ENCODE results near the gene VMAC.

VMAC gene

DNA sequence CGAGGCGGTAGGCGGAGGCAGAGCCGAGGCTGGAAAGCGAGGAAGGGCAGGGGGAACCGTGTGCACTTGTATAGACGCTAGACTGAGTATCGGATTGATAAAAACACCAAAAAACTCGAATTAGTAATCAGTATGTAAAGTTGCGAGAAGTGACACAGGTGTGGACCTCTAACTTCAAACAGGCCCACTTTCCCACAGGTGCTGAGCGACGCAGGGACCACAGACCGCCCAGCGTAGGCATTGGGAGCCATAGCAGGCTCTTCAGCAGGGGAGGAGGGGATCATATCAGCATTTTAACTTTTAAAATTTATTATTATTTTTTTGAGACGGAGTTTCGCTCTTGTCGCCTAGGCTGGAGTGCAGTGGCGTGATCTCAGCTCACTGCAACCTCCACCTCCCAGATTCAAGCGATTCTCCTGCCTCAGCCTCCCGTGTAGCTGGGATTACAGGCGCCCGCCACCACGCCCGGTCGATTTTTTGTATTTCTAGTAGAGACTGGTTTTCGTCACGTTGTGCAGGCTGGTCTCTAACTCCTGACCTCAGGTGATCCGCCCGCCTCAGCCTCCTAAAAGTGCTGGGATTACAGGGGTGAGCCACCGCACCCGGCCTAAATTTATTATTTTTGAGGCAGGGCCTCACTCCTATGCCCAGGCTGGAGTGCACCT lies 574 bp downstream of the VMAC start:
- DNase-seq: no peak

DNA sequence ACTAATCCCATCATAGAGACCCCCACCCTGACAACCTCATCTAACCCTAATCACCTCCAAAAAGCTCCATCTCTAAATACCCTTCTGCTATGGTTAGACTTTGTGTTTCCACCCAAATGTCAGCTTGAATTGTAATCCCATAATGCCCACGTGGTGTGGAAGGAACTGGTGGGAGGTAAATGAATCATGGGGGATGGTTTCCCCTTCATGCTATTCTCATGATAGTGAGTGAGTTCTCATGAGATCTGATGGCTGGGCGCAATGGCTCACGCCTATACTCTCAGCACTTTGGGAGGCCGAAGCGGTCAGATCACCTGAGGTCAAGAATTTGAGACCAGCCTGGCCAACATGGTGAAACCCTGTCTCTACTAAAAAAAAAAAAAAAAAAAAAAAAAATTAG lies 2.6 kb downstream of the VMAC start:
- no peak for DNase-seq

DNA sequence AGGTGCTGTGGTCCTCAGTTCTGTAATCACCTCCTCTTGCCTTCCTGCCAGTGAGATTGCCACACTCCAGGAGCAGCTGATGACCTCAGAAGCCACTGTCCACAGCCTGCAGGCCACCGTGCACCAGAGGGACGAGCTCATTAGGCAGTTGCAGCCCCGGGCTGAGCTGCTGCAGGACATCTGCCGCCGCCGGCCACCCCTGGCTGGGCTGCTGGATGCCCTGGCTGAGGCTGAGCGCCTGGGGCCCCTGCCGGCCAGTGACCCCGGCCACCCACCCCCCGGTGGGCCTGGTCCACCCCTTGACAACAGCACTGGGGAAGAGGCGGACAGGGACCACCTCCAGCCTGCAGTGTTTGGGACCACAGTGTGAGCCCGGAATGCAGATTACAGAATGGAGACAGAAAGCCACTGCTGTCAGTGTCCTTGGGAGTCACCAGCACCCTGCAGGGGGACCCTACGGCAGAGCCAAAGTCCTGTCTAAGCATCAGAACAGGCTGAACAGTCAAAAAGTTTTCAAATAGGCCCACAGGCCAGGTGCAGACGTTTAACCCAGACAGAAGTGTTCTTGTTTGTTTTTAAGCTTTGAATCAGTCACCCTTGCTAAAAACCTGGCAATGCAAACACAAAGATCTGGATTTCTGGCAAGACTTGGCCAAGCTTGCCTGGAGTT lies 4.2 kb downstream of the VMAC start:
- DNase-seq: no peak

DNA sequence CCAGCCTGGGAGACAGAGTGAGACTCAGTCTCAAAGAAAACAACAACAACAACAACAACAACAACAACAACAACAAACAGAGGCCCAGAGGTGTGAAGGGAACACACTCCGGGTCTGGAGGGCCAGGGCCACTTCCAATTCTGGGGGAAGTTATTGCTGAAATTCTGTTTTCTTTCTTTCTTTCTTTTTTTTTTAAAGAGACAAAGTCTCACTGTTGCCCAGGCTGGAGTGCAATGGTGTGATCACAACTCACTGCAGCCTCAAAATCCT lies 5.9 kb downstream of the VMAC start:
- DNase-seq: no peak

DNA sequence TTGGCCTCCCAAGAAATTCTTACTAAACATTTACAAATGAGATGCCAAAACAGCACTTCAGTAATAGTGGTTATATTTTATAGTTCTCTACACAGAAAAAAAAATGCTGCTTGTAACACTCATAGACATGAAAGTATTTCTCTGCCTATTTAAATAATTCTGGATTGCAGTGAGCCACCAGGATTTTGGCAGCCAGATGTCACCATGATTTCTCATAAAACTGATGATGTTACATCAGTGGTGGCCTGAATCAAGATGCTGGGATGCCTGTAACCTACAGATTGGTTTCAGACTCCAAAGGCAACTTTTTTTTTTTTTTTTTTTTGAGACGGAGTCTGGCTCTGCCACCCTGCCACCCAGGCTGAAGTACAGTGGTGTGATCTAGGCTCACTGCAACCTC lies 6.7 kb downstream of the VMAC start:
- no peak for DNase-seq

DNA sequence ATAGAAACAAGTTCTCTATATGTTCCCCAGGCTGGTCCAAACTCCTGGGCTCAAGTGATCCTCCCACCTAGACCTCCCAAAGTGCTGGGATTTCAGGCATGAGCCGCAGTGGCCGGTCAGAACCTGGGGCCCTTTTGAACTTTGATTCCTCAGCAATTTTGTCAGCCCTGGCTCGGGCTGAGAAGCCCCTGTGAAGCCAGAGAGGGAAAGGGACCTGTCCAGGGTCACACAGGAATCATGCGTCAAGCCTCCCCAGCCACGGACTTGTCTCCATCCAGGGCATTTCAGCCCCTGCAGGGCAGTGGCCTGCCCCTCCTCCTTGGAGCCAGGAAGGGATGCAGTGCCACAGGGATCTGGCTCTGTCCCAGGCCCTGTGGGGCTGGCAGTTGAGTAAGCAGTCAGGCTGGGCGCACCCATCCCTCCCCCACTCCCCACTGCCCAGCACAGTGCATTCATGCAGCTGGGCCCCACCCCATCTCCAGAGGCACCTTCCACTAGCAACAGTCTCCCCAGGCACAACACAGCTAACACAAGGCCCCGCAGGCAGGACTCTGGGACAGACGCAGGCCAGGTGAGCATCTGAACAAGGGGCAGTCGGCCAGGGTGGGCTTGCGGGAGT lies 9.2 kb downstream of the VMAC start, which contains the start of gene CAPS:
Gene CAPS, plus strand, starts transcription at position 516 of the 619 bp plus-strand sequence. CDS start 153 bp downstream, outside the sequence.
- no peak for DNase-seq

DNA sequence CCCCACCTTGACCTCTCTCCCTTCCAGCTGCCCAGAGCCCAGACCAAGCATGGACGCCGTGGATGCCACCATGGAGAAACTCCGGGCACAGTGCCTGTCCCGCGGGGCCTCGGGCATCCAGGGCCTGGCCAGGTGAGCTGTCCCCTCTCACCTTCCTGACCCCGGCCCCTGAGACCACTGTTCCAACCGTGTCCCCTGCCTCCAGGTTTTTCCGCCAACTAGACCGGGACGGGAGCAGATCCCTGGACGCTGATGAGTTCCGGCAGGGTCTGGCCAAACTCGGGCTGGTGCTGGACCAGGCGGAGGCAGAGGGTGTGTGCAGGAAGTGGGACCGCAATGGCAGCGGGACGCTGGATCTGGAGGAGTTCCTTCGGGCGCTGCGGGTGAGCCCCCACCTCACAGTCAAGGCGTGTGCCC lies 9.7 kb downstream of the VMAC start:
- no peak for DNase-seq

DNA sequence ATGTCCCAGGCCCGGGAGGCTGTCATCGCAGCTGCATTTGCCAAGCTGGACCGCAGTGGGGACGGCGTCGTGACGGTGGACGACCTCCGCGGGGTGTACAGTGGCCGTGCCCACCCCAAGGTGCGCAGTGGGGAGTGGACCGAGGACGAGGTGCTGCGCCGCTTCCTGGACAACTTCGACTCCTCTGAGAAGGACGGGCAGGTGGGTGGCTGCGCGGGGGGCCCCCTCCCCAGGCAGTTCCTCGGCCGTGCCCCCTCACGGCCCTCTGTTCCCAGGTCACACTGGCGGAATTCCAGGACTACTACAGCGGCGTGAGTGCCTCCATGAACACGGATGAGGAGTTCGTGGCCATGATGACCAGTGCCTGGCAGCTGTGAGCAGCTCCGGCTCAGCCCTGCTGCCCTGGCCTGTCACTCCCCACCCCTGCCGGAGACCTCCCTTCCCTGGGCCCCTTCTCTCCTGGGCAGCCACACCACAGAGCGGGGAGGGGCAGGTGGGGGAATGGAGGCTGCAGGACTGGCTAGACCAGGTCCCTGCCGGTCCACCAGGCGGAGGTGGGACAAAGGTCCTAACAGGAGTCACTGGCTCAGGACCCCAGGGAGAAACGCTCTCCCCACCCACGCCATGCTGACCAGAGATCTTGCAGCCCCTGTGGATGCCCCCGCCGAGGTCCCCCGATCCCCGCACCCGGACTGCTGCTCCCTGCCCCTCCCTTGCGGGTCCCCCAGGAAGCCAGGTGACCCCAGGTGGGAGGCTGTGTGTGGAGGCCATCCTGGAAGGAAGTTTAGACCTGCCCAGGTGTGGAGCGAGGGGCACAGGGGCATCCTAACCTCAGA lies 10.5 kb downstream of the VMAC start:
- no peak for DNase-seq

DNA sequence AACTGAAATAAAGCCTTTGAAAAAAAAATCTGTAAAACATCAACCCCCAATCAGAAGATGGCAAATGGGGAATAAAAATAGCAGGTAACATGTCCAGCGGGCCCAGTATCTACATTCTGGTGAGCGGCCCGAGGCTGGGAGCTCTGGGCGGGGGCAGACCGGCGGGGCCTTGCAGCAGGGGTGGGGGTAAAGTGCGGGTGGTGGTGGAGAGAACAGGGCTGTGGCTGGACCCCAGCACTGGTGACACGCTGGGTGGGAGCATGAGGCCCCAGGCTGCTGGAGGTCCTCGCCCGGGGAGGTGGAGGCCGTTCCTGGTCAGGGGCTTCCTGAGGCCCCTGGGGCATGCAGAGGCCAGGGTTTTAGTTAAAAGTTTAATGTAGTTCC lies 11.1 kb downstream of the VMAC start:
- DNase-seq: no peak

DNA sequence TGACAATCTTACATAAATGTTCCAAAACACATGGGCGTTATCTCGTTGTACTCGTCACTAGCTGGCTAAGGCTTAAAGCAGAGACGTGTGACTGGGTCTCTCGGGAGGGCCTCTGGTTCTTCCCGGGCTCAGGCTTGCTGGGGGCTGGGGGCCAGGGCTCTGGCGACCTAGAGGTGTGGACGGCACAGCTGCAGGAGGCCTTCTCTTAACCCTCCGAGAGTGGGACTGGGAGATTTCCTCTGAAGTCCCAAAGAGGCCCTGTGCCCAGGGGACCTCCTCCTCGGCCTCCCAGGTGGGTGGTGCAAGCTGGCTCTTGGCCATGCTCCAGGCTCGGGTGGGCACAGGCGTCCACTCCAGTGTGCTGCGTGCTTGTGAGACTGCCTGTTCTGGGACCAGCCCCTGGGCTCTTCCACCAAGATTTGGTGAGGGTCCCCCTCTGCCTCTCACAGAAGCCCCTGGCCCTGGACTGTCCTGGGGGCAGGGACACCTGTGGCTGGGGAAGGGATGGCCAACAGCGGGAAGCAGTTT lies 11.6 kb downstream of the VMAC start:
- DNase-seq: no peak

DNA sequence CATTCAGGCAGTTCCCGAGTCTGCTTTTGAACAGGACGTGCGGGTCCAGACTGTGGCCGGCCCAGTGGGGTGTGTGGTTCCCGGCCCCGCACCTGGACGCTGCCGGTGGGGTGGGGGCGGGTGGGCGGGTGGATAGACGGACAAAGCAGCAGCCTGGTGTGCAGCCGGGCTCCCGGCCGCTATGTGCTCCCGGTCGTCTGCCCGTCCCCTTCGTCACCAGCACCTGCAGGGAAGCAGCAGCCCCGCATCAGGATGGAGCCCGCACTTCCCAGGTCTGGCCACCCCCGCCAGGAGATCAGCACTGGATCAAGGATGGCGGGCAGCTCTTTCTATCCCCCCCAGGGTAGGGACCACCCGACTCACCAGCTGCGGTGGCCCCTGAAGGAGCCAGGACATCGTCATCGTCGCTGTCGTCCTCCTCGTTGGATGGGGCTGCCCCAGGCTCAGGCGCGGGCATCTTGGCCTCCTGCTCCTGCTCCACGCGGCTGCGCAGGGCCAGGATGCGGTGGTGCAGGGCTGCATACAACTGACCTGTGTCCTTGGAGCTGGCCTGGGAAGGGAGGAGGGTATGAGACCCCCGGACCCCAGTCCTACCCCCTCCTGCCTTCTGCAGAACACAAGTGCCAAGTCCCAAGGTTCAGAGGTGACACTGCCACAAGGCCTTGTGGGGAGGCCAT lies 12.9 kb downstream of the VMAC start:
- no peak for DNase-seq

DNA sequence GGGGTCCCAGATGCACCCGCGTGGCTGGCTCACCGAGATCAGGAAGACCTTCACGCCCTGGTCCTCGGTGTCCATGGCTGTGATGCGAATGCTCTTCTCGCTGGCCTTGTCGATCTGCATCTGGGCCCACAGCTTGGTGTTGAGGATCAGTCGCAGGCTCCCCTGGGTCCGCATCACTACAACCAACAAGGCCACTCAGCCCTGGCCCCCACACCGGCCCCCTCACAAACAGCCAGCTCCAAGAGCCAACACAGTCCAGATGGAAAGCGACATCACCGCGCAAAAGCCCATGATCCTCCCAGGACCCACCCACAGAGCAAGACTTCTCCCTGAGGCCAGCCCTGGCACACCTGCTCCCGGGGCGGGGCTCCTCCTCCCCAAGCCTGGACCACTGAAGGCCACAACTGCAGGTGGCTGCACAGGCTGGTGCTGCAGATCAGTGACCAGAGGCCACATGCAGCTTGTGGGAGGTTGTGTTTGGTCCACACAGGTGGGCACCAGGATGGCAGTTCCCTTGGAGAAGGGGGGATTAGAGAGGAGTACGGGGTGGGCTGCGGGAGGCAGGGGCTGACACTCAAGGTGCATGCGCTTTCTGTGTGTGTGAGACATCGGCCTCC lies 13.9 kb downstream of the VMAC start:
- no peak for DNase-seq

DNA sequence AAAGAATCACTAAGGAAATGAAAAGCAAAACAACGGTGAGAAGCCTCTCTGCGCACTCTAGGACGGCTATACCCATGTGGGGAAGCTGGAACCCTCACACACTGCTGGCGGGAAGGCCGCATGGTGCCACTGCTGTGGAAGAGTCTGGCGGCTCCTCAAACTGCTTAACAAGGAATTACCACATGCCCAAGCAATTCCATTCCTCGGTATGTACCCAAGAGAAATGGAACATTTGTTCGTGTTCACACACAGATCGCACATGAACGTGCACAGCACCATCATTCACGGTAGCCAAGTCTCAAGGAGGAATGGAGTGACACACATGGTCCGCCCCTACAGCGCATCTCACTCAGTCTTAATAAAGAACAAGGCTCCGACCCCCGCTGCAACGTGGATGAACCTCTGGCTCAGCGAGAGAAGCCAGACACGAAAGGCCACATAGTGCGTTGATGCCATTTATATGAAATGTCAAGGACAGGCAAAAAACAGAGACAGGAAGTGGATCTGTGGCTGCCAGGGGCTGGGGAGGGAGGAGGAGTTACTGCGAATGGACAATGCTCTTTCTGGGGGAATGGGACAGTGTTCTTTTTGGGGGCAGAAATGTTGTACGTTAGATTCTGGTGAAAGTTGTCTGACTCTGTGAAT lies 17.0 kb downstream of the VMAC start:
- no peak for DNase-seq

DNA sequence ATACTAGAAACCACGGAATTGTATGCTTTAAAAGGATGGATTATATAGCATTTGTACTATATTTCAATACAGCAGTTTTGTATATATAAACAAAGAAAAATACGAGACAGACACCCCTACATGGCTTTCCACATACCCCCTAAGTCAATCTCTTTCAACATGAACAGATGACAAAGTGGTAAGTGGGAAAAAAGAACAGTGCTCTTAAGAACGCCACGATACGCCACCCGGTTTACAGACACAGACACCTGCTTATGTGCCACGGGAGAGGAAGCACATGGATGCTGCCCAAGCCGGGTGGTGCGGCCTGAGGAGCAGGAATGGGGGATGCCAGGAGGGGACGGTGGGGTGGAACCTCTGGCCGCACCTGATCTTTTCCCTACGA lies 17.5 kb downstream of the VMAC start:
- no peak for DNase-seq

DNA sequence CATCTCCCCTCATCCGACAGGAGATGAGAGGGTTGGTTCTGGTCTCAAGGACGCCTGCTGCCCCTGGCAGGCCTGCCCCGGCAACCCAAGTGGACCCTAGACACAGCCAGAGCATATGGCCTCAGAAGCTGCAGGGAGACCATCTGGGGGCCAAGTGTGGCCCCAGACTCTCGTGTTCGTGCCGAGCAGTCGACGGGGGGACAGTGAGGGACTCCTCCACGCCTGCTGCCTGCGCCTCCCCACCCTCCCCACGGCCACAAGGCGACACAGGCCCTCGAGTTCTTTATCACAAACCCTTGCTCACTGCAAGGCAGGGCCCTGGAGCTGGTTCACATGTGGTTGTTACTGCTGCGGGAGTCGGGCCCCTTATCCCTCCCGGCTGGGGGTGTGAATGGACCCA lies 18.7 kb downstream of the VMAC start:
- DNase-seq: no peak

DNA sequence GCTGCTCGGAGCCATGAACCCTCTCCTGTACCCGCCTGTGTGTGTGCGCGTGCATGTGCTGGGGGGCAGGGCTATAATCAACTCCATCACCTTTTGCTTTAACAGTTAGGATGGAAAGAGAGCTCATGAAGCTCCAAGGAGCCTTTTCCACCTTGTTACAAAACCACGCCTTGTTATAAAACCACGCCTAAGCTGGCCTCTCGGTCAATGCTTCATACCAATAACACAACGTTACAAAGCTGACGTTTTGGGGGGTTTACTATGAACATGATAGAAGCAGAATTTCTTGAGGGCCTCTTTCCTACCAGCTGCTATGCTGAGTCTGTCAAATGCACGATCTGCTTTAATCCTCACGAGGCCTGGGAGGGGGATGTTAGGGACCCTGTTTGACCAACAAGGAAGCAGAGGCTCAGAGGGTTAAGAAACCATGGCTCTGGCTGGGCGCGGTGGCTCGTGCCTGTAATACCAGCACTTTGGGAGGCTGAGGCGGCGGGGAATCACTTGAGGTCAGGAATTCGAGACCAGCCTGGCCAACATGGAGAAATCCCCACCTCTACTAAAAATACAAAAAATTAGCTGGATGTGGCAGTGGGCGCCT lies 21.3 kb downstream of the VMAC start:
- DNase-seq: no peak

DNA sequence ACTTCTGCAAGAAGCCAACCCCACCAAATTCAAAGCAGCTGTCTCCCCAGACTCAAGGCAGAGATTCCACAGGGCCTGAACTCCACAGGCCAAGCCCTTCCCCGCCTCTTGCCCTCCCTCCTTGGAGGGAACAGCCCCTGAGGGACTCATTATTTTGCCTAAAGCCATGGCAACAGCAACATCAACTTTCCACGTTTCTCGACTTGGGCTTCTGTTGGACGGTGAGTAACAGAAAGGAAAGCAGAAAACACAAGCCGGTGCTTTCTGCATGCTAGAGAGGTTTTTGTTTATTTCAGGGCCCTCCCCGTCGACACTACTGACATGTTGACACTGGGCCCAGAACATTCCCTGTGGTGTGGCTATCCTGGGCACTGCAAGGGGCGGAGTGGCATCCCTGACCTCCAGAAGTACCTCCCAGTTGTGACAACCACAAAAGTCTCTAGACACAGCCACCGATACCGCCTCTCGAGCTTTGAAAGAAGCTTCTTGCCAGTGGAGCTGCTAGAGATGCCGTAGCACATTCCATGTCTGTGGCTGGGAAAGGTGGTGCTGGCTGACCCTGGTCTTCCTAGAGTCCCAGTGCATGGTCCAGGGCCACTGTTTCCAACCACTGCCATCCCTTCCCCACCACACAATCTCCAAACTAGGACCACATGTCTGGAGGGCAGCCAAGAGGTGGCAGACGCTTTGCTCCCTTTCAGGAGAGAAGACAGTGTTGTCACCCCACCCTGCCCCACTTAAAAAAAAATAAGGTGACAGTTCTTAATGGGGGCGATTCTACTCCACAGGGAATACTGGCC lies 22.2 kb downstream of the VMAC start:
- DNase-seq: no peak

DNA sequence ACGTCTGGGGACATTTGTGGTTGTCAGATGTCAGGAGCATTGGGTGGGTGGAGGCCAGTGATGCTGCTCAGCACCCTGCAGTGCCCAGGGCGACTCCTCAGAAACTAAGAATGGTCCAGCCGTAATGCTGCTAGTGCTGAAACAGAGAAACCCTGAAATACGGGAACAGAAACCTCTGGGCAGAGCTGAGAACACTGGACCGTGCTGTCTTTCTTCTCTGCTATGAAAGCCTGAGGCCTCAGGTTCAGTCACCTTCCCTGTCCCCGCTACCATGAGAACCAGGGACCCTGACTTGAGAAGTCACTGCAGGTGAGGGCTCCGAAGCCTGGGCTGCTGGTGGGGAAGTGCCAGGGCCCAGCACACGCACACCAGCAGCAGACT lies 22.8 kb downstream of the VMAC start:
- DNase-seq: no peak

DNA sequence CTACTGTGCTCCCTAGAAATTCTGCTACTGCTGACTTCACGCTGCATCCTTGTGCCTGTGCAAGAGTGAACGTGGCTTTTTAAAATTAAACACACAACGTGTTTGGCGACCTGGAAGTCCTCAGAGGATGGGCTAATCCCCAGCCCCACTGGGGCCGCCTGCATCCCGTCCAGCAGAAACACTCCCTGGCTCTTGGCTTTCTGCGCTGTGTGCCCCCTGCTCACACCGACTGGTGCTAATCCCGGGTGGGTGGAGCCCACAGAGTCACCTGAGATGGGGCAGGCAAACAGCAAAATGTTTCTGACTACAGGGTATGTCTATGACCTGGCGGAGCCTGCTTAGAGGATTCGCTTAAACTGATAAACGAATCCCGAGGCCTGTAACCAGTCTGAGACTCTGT lies 24.5 kb downstream of the VMAC start:
- DNase-seq: no peak

DNA sequence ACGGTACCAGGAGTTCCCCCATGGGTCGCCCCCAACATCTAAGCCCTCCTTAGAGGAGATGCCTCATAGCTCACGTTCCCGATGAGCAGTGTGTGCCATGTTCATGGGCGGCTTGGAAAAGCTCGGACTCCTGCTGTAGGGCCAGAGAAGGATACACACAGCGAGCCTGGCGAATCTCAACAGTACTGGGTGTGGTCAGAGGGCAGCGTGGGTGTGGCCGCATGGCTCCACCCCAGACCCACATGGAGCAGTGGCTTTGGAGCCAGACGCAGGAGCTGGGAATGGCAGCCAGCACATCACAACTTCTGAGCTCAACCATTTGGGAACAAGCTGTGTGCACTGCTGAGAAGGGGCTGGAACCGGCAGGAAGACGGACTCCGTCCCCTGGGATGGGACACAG lies 25.0 kb downstream of the VMAC start:
- DNase-seq: no peak

DNA sequence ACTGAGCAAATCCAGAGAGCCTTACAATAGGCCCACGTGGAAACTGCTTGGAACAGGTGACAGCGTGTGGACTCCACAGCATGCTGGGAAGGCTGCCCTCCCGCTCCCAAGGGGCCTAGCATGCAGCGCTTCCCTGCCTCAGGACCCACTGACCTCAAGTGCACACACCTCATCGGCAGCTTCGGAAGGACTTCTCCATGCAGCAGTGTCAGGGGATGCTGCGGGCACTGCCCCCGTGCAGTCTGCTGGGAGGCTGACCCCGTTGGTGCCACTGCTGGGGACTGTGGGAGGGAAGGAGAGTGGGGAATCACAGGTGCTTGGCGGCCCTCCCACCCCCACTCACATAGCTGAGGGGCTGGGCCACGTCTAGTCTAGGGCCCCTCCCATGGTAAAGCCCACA lies 26.6 kb downstream of the VMAC start:
- no peak for DNase-seq
